GM19238 (cell line): Measurements from ENCODE around the gene LIPA.
"Not testable (repeated sequence)": the region's sequence is repeated elsewhere in the genome, so short reads cannot be mapped to it uniquely, and the experiment has no call there.

Experiments
- DNase-seq: peaks from one replicate; pipeline ENCODE4 v3.0.0; 2011; ENCODE audit warnings: low spot score; ENCODE audit not compliant: insufficient read length

The LIPA gene

GRCh38 chr10:89251409-89252224, at the start of gene LIPA:
TSS of gene LIPA (minus strand) at chr10:89251775. CDS start at chr10:89247648, 4,127 bp downstream.
- DNase-seq: peak; percentile 82

- no peak for DNase-seq
Observed at GRCh38 chr10:89301232-89301631, 49.7 kb upstream of the LIPA start.

GRCh38 chr10:89299031-89299430, 47.5 kb upstream of the LIPA start:
- no peak for DNase-seq

GRCh38 chr10:89297791-89298190, 46.2 kb upstream of the LIPA start:
- DNase-seq: no peak

- no peak for DNase-seq
Observed at GRCh38 chr10:89297356-89297755, 45.8 kb upstream of the LIPA start.

- no peak for DNase-seq
Observed at GRCh38 chr10:89296220-89296648, 44.7 kb upstream of the LIPA start.

- no peak for DNase-seq
Observed at GRCh38 chr10:89295597-89295996, 44.0 kb upstream of the LIPA start.

- DNase-seq: no peak
Observed at GRCh38 chr10:89294721-89295239, 43.2 kb upstream of the LIPA start.

- DNase-seq: not testable (repeated sequence)
Observed at GRCh38 chr10:89285303-89285702, 33.7 kb upstream of the LIPA start.

GRCh38 chr10:89284711-89285110, 33.1 kb upstream of the LIPA start:
- not testable (repeated sequence) for DNase-seq

GRCh38 chr10:89283936-89284475, 32.4 kb upstream of the LIPA start:
- no peak for DNase-seq

- DNase-seq: no peak
Observed at GRCh38 chr10:89283025-89283935, 31.7 kb upstream of the LIPA start.

- no peak for DNase-seq
Observed at GRCh38 chr10:89281606-89282395, 30.2 kb upstream of the LIPA start.

GRCh38 chr10:89280508-89280907, 28.9 kb upstream of the LIPA start:
- DNase-seq: no peak

GRCh38 chr10:89279421-89279869, 27.9 kb upstream of the LIPA start:
- DNase-seq: no peak

GRCh38 chr10:89278900-89279392, 27.4 kb upstream of the LIPA start:
- no peak for DNase-seq

GRCh38 chr10:89278034-89278535, 26.5 kb upstream of the LIPA start:
- no peak for DNase-seq

GRCh38 chr10:89275383-89275782, 23.8 kb upstream of the LIPA start:
- no peak for DNase-seq

- DNase-seq: no peak
Observed at GRCh38 chr10:89274928-89275327, 23.4 kb upstream of the LIPA start.

- no peak for DNase-seq
Observed at GRCh38 chr10:89273680-89274079, 22.1 kb upstream of the LIPA start.
